NK-92 (cell line): Measurements from ENCODE around the gene LGR6.
A peak's percentile ranks its signal among the peaks of the same experiment; 100 is the strongest.
"Not testable (repeated sequence)": the region's sequence is repeated elsewhere in the genome, so short reads cannot be mapped to it uniquely, and the experiment has no call there.

ENCODE experiments used
- DNase-seq: peaks from one replicate; lab custom pipeline; 2025; ENCODE audit not compliant: unreplicated experiment; lab: John Stamatoyannopoulos, UW

The LGR6 gene

DNA sequence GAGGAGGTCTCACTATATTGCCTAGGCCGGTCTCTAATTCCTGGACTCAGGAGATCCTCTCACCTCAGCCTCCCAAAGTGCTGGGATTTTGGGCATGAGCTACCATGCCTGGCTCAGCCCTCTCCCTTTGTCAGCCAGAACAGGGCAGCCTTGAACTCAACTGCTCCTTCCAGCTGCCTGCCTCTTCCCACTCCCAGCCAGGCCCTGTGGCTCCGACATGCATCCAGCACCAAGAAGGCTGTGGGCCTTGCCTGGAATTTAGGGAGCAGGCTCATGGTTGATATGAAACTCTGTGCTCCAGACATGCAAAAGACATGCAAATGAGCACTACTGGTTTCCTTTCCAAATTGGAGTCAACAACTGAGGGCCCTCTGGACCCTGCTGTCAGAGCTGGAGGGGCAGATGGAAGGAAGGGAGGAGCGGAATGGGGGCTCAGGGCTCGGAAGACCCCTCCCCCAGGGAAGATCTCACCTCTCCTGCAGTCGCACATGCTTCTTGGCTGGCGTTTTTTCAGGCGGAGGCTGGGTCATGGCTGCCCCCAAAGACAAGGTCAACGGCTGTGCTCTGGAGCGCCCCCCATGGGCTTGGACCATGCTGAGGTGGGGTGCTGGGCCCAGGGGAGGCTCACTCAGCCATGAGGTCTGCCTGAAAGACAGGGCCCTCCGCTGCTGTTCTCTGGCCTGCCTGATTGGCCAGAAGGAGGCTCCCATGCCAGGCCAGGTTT, 34.6 kb upstream of the LGR6 start:
- no peak for DNase-seq

DNA sequence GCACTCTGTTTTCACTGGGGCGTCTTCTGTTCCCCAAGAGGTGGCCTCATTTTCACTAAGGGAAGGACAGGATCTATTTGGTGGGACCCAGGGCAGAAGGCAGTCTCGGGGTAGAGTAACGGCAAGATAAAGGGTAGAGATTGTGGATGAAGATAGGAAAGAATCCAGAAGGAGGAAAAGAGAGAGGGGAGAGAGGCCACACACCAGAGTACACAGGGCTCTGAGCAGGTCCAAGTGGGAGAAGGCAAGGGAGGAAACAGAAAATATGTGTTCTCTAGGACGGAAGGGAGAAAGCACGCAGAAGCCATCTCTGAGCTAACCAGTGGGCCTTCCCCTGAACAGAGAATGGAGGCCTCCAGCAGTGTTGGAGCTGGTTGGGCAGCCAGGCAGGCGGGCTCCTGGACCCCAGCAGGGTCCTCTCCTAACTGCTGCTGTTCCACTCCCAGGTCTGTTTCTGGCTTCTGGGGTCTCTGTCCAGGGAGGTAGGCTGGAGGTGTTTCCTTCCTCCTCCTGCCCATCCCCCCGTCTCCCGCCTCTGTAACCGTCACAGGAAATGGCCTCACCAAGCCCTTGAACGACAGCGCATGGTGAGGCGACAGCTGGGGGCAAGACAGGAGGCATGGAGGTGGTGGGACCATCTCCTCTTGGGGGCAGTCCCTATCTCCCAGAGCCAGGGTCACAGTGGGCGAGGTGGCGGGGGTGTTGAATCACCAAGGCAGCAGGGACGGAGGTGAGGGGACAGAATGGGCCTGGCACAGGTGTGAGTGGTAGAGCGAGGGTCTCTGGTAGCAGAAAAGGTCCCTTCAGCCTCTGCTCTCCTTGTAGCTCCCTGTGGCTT, 33.8 kb upstream of the LGR6 start:
- DNase-seq: peak; percentile 11

DNA sequence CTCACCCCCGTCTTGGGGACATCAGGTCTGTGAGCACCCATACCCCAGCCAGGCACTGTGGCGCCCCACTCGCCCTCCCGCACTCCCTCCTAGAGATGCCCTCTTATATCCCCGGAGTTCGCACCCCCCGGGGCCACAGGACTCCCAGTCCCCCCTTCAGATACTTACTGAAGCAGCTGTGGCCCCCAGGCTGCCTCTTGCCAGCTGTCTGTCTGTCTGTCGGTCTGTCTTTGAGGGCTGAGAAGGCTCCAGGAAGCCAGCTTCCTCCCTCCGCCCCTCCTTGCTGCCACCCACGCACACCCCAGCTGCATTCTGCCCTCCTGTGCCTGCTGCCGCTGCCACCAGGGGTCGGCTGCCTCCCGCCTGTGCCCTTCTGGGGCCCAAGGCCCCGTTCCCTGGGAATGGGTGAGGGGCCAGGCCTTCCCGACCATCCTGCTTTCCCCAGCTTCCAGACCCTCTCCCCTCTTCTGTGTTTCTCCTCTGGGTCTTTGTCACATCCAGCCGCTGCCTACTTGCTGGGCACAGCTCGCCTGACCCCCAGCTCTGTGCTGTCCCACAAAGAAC, 33.1 kb upstream of the LGR6 start, which contains the start of gene PTPN7:
Gene PTPN7 (minus strand): TSS at position 226 of the 564 bp plus-strand sequence. CDS start 1,200 bp downstream, outside the sequence.
- no peak for DNase-seq

DNA sequence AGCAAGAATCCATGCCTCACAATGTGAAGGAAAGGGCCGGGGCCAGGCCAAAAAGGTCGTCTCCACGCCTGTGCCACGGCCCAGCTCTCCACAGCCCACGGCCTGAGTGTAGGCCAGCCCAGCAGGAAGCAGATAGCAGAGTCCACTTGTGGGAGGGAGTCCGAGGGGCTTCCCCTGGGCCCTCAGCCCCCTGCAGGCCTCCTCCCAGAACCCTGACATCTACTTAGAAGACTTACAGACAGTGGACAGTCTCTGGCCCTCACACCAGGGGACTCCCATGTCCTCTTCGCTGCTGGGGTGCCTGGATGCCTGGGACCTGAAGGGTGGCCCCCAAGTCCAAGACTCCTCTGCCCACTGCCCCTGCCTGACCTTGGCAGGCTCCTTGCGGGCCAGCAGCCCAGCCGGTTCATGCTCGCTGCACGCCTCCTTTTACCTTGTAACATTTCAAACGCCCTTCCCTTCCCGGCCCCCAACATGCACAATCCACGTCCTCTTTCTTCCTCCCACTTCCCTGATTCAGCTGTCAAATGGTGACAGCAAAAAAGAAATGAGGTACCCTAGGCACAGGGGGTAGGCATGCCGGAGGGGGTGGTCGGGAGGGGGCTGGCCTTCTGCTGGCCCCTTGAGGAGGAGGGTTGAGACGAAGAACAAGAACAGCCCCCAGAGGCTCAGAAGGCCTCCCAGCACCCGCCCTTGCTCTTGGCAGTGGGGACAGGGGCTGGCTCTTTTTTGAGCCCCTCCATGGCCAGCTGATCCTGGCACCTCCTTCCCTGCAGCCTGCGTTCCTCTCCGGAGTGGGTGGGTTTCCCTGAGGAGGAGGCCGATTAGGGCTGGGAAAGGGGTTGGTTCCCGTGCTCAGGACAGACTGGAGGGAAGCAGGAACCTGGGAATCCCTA, 32.2 kb upstream of the LGR6 start:
- no peak for DNase-seq

DNA sequence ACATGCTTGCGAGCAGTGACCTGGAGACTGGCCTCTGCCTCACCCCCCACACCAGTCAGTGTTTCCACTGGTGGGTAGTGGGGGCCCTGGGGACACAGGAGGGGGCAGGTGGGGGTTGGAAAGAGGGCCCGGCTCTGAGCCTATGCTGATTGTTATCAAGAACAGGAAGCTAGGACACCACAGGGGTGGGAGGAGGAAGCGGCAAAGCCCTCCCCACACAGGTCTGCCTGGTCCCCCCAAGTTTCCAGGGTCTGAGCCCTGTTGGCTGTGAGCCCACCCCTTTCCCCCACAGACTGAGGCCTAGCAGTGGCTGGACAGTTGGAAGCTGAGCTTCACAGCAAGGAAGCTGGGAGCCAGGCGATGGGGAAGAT, 31.6 kb upstream of the LGR6 start:
- DNase-seq: no peak

DNA sequence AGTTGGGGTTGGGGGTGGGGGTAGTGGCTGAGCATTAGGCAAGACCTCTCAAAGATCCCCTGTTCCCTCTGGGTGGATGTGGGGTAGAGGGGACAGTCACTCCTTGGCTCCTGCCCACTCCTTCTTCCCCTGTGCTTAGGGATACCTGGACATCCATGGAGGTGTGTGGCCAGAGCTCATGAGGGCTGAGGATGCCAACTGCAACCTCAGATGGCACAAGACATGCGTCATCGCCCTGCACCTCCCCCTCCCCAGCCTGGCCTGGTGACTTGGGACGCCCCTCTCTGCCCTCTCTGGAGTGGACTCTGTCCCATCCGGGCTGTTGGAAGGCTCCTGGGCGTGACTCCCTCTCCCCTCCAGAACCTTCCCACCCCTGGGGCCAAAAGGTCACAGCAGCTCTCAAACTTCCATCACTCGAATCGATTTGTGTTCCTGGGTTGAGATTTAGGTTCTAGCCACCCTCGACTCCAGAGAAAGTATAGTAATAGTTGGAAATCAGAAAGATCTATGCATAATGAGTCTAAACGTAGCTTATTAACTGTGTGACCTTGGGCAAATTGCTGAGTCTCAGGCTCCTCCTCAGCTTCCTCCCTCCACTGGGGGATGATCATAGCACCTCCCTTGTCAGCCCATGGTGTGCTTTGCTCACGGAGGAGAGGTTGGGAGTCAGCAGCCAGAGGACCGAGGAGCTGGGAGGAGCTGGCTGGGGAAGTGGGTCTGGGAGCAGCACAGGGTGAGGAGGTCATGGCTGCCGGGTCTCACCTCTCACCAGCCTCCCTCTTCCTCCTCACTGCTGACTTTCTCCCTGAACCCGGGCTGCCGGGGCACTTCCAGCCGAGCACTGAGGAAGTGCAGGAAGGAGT, 30.9 kb upstream of the LGR6 start:
- no peak for DNase-seq

DNA sequence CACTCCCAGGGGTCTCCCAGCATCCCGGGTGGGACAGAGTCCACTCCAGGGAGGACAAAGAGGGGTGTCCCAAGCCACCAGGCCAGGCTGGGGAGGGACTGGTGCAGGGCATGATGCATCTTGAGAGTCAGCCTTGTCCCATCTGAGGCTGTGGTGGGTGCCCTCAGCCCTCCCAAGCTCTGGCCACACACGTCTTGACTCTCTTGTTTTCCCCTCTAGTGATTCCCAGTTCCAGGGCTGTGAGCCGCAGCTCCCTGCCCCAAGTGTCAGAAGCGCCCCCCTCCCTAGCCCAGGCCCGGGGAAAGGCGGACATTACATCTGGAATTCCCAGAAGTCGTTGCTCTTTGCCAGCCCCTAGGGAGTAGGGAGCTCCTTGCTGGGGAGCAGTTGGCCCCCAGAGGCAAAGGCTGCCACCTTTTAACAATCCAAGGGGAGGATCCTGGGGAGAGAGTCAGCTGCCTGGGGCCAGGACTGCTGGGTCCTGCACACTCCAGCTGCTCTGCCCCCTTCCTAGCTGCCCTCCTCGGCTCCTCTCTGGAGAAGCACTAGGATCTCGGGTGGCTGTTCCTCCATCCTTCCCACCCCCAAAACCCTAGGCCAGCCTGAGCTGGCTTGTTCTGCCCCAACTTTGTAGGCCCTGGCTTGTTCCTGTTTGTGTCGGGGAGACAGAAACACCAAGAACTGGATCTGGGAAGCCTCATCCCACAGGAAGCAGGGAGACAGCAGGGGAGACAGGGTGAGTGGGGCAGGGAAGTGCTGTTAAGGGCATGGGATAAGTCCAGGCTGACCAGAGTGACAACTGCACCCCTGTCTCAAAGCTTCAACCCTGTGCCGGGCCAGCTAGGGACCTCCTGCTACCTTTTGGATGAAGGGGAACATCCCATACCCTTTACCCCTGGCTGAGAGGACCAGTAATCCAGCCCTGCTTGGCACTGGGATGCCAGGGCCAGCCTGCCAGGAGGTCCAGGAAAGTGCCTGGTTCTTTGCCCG, 30.0 kb upstream of the LGR6 start:
- DNase-seq: no peak

DNA sequence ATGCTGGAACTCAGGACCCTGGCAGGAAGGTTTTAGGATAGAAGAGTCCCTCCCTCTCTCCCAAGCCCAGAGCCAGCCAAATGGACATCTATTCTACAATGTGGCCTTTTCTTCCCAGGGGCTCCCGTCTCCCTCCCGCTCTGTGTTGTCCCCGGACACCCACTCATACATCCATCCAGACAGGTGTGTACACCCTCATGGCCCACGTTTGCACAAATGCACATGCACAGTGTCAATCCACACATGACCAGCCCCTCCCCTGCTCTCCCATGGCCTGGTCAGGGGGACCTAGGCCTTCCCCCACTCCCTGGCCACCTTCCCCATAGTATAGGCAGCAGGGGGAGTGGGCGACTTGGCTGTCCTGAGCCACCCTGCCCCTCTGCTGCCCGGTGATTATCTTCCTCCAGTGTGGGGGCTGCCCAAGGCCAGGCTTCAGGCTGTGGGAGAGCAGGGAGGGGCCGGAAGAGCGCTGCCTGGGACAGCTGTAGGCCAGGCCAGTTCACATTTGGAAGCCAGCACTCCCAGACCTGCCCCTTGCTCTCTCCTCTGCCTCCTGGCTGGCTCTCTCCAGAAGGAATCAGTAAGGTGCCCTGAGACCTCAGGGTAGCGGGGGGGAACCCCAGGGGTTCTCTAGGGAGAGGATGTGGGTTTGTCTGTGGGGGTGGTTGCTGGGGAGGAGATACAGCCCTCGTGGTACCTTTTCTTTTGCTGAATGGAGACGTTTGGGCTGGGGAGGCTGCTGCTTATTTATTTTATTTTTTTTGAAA, 29.1 kb upstream of the LGR6 start:
- DNase-seq: peak; percentile 37

DNA sequence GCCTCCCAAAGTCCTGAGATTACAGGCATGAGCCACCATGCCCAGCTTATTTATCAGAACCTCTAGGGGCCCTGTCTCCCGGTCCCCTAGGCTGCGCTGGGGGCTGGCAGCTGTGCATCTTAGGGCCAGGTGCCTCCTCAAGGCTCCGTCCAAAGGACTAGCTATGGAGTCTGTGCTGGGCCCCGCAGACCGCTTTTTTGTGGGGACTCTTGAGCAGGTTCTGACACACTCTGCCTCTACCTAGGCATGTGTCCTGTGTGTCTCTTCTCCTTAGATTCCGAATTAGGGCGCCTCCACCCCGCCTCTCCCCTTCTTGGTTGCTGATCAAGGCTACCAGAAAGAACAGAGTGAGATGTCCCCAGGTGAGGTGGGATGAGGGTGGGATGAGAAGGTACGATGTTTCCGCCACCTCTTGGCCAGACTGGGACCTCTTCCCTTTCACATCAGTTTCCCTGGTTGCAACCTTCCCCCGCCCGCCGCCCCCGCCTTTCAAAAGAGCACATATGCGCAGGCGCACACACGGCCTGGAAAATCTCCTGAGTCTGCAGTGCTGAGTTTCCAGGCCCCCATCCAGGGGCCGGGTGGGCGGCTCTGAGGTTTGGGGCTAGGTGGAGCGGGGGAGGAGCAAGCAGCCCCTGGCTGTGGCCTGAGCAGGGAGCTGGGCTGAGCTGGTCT, 28.2 kb upstream of the LGR6 start:
- no peak for DNase-seq

DNA sequence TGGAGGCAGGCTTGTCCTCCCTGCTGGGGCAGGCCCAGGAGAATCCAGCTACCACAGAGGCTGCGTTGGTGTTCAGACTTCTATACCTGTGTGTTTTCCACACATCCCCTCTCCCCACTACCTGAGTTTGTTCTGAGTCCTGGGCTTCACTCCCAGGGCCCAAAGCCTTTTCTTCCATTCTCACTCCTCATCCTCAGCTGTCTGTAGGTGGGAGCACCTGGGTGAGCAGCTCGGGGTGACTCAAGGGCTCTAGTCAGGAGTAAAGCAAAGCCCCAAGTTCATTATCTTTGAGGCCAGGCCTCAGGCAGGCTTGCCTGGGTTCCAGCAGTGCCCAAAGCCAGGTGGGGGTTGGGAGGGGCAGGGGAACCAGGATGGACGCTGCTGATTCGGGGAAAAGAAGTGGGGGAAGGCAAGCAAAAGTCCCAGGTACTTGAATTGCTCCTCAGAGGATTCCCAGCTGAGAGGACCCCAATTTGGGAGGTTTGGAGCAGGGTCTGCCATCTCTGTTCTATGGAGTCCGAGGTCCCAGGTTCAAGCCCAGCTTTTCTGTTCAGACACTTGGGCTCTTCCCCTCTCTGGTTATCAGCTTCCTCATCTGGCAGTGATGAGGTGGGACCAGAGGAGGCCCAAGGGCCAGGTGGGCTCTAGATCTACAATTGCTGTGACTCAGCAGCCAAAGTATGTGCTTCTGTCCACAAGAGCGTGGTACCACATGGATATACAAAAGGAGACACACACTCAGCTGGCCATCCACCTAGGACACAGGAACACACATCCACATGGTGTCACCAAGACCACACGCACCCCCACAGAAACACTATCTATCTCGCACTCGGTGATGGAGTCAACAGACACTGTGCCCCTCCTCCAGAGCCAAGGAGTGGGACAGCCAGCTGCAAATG, 27.4 kb upstream of the LGR6 start:
- no peak for DNase-seq

DNA sequence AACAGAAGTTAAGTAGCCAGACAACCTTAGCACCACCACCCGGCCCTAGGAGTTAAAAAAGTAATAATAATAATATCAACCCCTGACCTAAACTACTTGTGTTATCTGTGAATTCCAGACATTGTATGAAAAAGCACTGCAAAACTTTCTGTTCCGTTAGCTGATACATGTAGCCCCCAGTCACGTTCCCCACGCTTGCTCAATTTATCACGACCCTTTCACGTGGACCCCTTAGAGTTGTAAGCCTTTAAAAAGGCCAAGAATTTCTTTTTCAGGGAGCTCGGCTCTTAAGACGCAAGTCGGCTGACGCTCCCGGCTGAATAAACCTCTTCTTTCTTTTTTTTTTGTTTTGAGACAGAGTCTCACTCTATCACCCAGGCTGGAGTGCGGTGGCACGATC, 26.5 kb upstream of the LGR6 start:
- DNase-seq: not testable (repeated sequence)

DNA sequence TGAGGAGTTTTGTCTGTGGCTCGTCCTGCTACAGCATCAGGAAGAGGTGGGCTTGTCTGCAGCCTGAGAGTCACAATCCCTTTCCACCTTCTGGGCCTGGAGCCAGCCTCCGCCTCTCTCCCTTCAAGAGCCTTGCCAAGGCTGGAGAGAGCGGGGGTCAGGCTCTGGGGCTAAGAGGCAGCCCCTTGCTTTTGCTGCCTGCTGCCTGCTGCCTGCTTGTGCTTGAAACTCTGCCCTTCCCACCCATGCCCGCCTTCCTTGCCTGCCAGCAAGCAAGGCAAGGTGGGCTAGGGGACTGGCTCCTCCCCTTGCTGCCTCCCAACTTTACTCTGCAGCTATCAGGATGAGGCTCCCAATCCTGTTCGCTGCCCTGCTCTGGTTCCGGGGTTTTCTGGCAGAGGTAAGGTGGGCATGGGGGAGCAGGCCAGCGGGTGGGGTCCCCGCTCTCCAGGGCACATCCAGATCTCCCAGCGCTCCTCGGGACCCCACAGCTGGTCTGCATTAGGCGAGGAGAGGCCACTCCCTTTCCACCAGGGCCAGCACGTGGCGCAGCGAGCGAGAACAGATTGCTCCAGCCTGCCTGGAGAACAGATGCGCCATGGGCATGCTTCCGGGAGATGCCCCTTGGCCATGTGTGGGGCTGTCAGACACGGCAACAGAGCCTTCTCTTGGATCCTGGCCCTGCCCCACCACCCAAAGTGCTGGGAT, 25.7 kb upstream of the LGR6 start:
- no peak for DNase-seq

DNA sequence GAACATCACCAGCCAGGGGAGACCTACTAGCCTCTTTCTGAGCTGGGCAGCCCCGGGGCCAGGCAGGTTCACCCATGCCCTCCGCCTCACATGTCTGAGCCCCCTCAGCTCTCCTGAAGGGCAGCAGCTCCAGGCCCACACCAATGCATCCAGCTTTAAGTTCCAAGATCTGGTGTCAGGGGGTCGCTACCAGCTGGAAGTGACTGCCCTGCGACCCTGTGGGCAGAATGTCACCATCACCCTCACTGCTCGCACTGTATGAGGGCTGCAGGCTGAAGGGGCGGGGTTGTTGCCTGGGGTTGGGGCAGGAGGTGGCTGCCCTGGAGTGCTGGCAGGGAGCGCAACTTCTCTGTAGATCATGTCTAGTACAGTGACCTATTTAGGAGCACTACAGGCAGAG, 24.7 kb upstream of the LGR6 start:
- DNase-seq: no peak

DNA sequence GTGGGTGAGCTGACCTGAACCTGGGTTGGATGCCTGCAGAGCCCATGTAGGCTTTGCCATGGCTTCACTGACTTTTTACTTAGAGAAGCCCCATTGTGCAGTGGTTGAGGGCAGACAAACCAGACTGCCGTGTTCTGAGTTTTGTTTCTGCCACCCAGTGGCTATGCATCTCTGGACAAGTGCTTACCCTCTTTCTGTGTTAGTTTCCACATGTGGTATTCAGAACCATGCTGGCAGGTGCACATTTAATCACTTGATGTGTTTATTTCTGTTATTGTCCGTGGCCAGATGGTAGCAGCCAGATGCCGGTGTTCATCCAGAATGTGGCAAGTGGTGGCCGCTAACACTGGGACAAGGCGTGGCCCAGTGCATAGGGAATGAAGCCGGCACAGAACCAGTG, 22.9 kb upstream of the LGR6 start:
- DNase-seq: no peak

DNA sequence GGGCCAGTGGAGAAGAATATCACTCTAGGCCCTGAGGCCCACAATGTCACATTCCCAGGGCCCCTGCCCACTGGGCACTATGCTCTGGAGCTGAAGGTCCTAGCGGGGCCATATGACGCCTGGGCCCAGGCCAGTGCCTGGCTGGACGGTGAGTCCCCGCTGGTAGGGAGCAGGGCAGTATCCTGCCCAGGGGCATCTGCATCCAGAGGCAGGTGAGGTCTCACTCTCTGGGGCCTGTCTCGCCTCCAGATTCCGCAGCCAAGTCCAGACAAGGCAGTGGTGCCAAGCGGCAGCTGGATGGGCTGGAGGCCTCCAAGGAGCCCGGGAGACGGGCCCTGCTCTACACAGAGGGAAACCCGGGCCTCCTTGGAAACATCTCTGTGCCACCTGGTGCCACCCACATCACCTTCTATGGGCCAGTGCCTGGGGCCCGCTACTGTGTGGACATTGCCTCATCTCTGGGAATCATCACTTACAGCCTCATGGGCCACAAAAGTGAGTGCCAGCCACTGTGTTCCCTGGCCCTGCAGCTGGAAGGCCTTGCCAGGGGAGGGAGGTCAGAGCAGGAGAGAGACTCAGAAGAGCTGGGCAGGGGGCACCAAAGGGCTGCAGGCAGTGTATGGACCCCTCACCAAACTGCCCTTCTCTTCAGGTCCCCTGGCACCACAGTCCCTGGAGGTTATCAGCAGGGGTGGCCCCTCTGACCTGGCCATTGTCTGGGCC, 22.1 kb upstream of the LGR6 start:
- no peak for DNase-seq

DNA sequence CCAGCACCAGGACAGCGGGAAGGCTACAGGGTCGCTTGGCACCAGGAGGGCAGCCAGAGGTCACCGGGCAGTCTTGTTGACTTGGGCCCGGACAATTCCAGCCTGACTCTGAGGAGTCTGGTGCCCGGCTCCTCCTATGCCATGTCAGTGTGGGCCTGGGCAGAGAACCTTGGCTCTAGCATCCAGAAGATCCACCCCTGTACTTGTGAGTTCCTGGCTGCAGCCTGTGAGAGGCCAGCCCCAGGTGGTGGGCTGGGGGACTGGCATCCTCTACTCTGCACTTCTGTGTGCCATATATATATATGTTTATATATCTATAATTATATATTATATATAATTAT, 21.6 kb upstream of the LGR6 start:
- no peak for DNase-seq
